Measurements from ENCODE around the gene WDHD1.
A peak's percentile ranks its signal among the peaks of the same experiment; 100 is the strongest.

The WDHD1 gene

DNA sequence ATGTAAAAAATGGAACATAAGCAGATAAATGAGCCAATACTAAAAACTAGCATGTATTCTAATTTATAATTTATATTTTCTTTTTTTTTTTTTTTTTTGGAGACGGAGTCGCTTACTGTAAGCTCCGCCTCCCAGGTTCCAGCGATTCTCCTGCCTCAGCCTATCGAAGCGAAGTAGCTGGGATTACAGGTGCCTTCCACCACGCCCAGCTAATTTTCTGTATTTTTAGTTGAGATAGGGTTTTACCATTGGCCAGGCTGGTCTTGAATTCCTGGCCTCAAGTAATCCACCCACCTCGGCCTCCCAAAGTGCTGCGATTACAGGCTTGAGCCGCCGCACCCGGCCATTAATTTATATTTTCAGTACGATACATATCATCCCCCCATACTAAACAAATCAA is 27.2 kb upstream of the WDHD1 start:
- Histone ChIP-seq H3K79me1 (ENCODE audit: low read length) (peaks cover 11% of the 10 kb centered on the region), H4K8ac (ENCODE audit: low read depth, low read length) (no peak overlapping the region), H3K36me3 (ENCODE audit: control insufficient read depth in 1 of 2, insufficient read depth in 2 of 2, low read length in 2 of 2) (peaks cover 5 to 9% of the 10 kb centered on the region in 2 experiments), H3K23ac (ENCODE audit: low read length) (no peak overlapping the region), H3K18ac (ENCODE audit: low read length) (no peak overlapping the region), H3K4me3 (ENCODE audit: low read depth, low read length) (no peak overlapping the region), H3K4me2 (ENCODE audit: low read length) (no peak overlapping the region), H4K12ac (ENCODE audit: low read depth, low read length) (no peak overlapping the region), H2AFZ (ENCODE audit: insufficient read depth, low read length, poor library complexity) (no peak overlapping the region), H3K27me3 (ENCODE audit: insufficient read depth, low read length) (no peaks in the 10 kb centered on the region), H3K27ac (ENCODE audit: low read depth, low read length) (no peak overlapping the region), H3K4ac (ENCODE audit: low read depth, low read length) (peak overlapping the region; percentile 95), H3K4me1 (ENCODE audit: control insufficient read depth in 1 of 2, insufficient read depth in 2 of 2, low read length in 2 of 2) (peaks cover 3 to 4% of the 10 kb centered on the region in 2 experiments), H2BK12ac (ENCODE audit: low read length) (no peak overlapping the region), H3K9me3 (ENCODE audit: insufficient read depth, low read depth, low read length) (no peaks in the 10 kb centered on the region), H2BK120ac (ENCODE audit: insufficient read depth, low read length, poor library complexity) (no peak overlapping the region), H3K14ac (ENCODE audit: low read length) (no peak overlapping the region), H3K9ac (ENCODE audit: low read length) (no peak overlapping the region), H2BK5ac (ENCODE audit: low read depth, low read length, poor library complexity) (no peak overlapping the region), H4K91ac (ENCODE audit: low read depth, low read length) (no peak overlapping the region), H3K79me2 (ENCODE audit: control insufficient read depth, insufficient read depth, low read length, poor library complexity) (peaks cover 14% of the 10 kb centered on the region), H2AK5ac (ENCODE audit: low read length) (no peak overlapping the region)
- no peak for DNase-seq
- 100% methylated on average over 2 of the region's 13 CpGs for WGBS (ENCODE audit: extremely low coverage, insufficient coverage, insufficient read length)

- Histone ChIP-seq H2BK5ac (ENCODE audit: low read depth, low read length, poor library complexity) (no peak overlapping the region), H3K4me1 (ENCODE audit: control insufficient read depth in 1 of 2, insufficient read depth in 2 of 2, low read length in 2 of 2) (peaks cover 3 to 4% of the 10 kb centered on the region in 2 experiments), H3K14ac (ENCODE audit: low read length) (no peak overlapping the region), H3K9ac (ENCODE audit: low read length) (no peak overlapping the region), H3K4me3 (ENCODE audit: low read depth, low read length) (no peak overlapping the region), H2AFZ (ENCODE audit: insufficient read depth, low read length, poor library complexity) (no peak overlapping the region), H3K27me3 (ENCODE audit: insufficient read depth, low read length) (no peaks in the 10 kb centered on the region), H3K27ac (ENCODE audit: low read depth, low read length) (no peak overlapping the region), H3K79me2 (ENCODE audit: control insufficient read depth, insufficient read depth, low read length, poor library complexity) (peaks cover 14% of the 10 kb centered on the region), H3K4ac (ENCODE audit: low read depth, low read length) (peak overlapping the region; percentile 90), H3K23ac (ENCODE audit: low read length) (no peak overlapping the region), H3K79me1 (ENCODE audit: low read length) (peaks cover 11% of the 10 kb centered on the region), H4K12ac (ENCODE audit: low read depth, low read length) (no peak overlapping the region), H2BK12ac (ENCODE audit: low read length) (no peak overlapping the region), H3K18ac (ENCODE audit: low read length) (no peak overlapping the region), H2AK5ac (ENCODE audit: low read length) (no peak overlapping the region), H3K9me3 (ENCODE audit: insufficient read depth, low read depth, low read length) (no peaks in the 10 kb centered on the region), H3K36me3 (ENCODE audit: control insufficient read depth in 1 of 2, insufficient read depth in 2 of 2, low read length in 2 of 2) (peaks cover 5 to 9% of the 10 kb centered on the region in 2 experiments), H3K4me2 (ENCODE audit: low read length) (no peak overlapping the region), H2BK120ac (ENCODE audit: insufficient read depth, low read length, poor library complexity) (no peak overlapping the region), H4K8ac (ENCODE audit: low read depth, low read length) (no peak overlapping the region), H4K91ac (ENCODE audit: low read depth, low read length) (no peak overlapping the region)
- WGBS (ENCODE audit: extremely low coverage, insufficient coverage, insufficient read length) = 100% methylated on average over 1 of the region's 7 CpGs
- no peak for DNase-seq
Measured at GRCh38 chr14:55053500-55053899, 26.6 kb upstream of the WDHD1 start.

- Histone ChIP-seq H4K91ac (ENCODE audit: low read depth, low read length) (no peak overlapping the region), H3K27me3 (ENCODE audit: insufficient read depth, low read length) (no peaks in the 10 kb centered on the region), H3K4ac (ENCODE audit: low read depth, low read length) (peak overlapping the region; percentile 96), H2BK12ac (ENCODE audit: low read length) (no peak overlapping the region), H3K4me3 (ENCODE audit: low read depth, low read length) (no peak overlapping the region), H2BK120ac (ENCODE audit: insufficient read depth, low read length, poor library complexity) (no peak overlapping the region), H3K79me2 (ENCODE audit: control insufficient read depth, insufficient read depth, low read length, poor library complexity) (peaks cover 14% of the 10 kb centered on the region), H3K23ac (ENCODE audit: low read length) (no peak overlapping the region), H3K36me3 (ENCODE audit: control insufficient read depth in 1 of 2, insufficient read depth in 2 of 2, low read length in 2 of 2) (peaks cover 5 to 9% of the 10 kb centered on the region in 2 experiments), H2BK5ac (ENCODE audit: low read depth, low read length, poor library complexity) (no peak overlapping the region), H3K9me3 (ENCODE audit: insufficient read depth, low read depth, low read length) (no peaks in the 10 kb centered on the region), H3K4me1 (ENCODE audit: control insufficient read depth in 1 of 2, insufficient read depth in 2 of 2, low read length in 2 of 2) (peaks cover 3 to 4% of the 10 kb centered on the region in 2 experiments), H4K8ac (ENCODE audit: low read depth, low read length) (no peak overlapping the region), H4K12ac (ENCODE audit: low read depth, low read length) (no peak overlapping the region), H3K14ac (ENCODE audit: low read length) (no peak overlapping the region), H3K18ac (ENCODE audit: low read length) (no peak overlapping the region), H2AFZ (ENCODE audit: insufficient read depth, low read length, poor library complexity) (no peak overlapping the region), H3K4me2 (ENCODE audit: low read length) (peak overlapping the region; percentile 87), H3K9ac (ENCODE audit: low read length) (no peak overlapping the region), H2AK5ac (ENCODE audit: low read length) (no peak overlapping the region), H3K27ac (ENCODE audit: low read depth, low read length) (no peak overlapping the region), H3K79me1 (ENCODE audit: low read length) (peaks cover 11% of the 10 kb centered on the region)
- WGBS (ENCODE audit: extremely low coverage, insufficient coverage, insufficient read length) = no CpG with 5 or more reads among the region's 6 CpGs
- DNase-seq = no peak
Measured at GRCh38 chr14:55053018-55053417, 26.1 kb upstream of the WDHD1 start.

DNA sequence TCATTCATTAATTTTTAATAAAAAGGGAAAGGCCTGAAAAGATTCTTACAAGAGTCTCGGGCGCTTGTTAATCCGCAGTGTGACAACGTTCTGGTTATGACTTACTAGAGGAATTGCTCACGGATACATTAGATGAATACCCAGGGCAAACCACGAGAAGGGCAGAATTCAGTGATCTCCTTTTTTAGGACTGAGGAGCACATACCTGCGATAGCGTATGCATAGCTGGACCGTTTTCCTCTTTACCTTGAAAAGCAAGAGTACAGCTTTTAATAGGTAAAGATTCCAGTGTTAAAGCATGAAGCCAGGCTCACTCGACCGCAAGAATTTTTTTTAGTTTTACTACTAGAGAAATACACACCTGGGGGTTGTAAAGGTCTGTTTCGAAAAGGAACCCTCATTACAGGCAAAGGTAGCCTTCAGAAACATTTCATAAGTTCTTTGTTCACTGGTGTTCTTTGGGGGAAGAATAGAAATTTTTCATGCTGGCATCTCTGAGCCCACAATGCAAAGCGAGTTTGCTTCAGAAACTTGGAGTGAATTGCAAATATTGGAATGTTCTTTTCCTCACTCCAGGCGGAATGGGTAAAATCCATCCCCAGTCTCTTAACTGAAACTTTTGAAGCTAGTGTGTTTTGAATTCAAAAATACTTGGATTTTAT is 25.5 kb upstream of the WDHD1 start:
- H2BK5ac ChIP-seq (ENCODE audit: low read depth, low read length, poor library complexity) = peak overlapping the region; percentile 43
- peak overlapping the region; percentile 3 for H4K91ac ChIP-seq (ENCODE audit: low read depth, low read length)
- DNase-seq = peak; percentile 24 to 52
- peaks cover under 1 to 4% of the 10 kb centered on the region in 2 experiments for H3K36me3 ChIP-seq (ENCODE audit: control insufficient read depth in 1 of 2, insufficient read depth in 2 of 2, low read length in 2 of 2)
- H4K8ac ChIP-seq (ENCODE audit: low read depth, low read length) = no peak overlapping the region
- H2AK5ac ChIP-seq (ENCODE audit: low read length) = no peak overlapping the region
- H3K14ac ChIP-seq (ENCODE audit: low read length) = no peak overlapping the region
- peak overlapping the region; percentile 87 for H3K4me2 ChIP-seq (ENCODE audit: low read length)
- peak overlapping the region; percentile 86 for H3K27ac ChIP-seq (ENCODE audit: low read depth, low read length)
- H3K4me3 ChIP-seq (ENCODE audit: low read depth, low read length) = peak overlapping the region; percentile 85
- no peak overlapping the region for H2BK120ac ChIP-seq (ENCODE audit: insufficient read depth, low read length, poor library complexity)
- H3K9ac ChIP-seq (ENCODE audit: low read length) = peak overlapping the region; percentile 96
- H3K79me2 ChIP-seq (ENCODE audit: control insufficient read depth, insufficient read depth, low read length, poor library complexity) = peaks cover 11% of the 10 kb centered on the region
- H2BK12ac ChIP-seq (ENCODE audit: low read length) = no peak overlapping the region
- peak overlapping the region; percentile 81 for H3K4ac ChIP-seq (ENCODE audit: low read depth, low read length)
- no peak overlapping the region for H3K23ac ChIP-seq (ENCODE audit: low read length)
- no CpG with 5 or more reads among the region's 14 CpGs for WGBS (ENCODE audit: extremely low coverage, insufficient coverage, insufficient read length)
- H4K12ac ChIP-seq (ENCODE audit: low read depth, low read length) = no peak overlapping the region
- H3K9me3 ChIP-seq (ENCODE audit: insufficient read depth, low read depth, low read length) = no peaks in the 10 kb centered on the region
- H3K79me1 ChIP-seq (ENCODE audit: low read length) = peaks cover 11% of the 10 kb centered on the region
- no peaks in the 10 kb centered on the region for H3K27me3 ChIP-seq (ENCODE audit: insufficient read depth, low read length)
- peaks cover 3 to 4% of the 10 kb centered on the region in 2 experiments for H3K4me1 ChIP-seq (ENCODE audit: control insufficient read depth in 1 of 2, insufficient read depth in 2 of 2, low read length in 2 of 2)
- H3K18ac ChIP-seq (ENCODE audit: low read length) = no peak overlapping the region
- H2AFZ ChIP-seq (ENCODE audit: insufficient read depth, low read length, poor library complexity) = no peak overlapping the region
